ENCODE measurements around the gene THBS2.

THBS2 gene

GRCh38 chr6:169177516-169178166 lies 76.0 kb downstream of the THBS2 start:
- no peak for DNase-seq

- no peak for DNase-seq
Measured at GRCh38 chr6:169176361-169176991, 77.2 kb downstream of the THBS2 start.

- no peak for DNase-seq
Measured at GRCh38 chr6:169175360-169175887, 78.2 kb downstream of the THBS2 start.

- no peak for DNase-seq
Measured at GRCh38 chr6:169174516-169175359, 78.9 kb downstream of the THBS2 start.

- DNase-seq: peak; percentile 66
Measured at GRCh38 chr6:169173532-169174268, 79.9 kb downstream of the THBS2 start.

GRCh38 chr6:169172946-169173345 lies 80.7 kb downstream of the THBS2 start:
- peak; percentile 16 for DNase-seq

- peak; percentile 99 for DNase-seq
Measured at GRCh38 chr6:169172456-169172855, 81.2 kb downstream of the THBS2 start.

GRCh38 chr6:169171951-169172350 lies 81.7 kb downstream of the THBS2 start:
- no peak for DNase-seq

- no peak for DNase-seq
Measured at GRCh38 chr6:169171016-169171415, 82.6 kb downstream of the THBS2 start.

GRCh38 chr6:169170583-169170955 lies 83.1 kb downstream of the THBS2 start:
- no peak for DNase-seq

GRCh38 chr6:169169941-169170582 lies 83.6 kb downstream of the THBS2 start:
- DNase-seq: peak; percentile 34

GRCh38 chr6:169169375-169169774 lies 84.3 kb downstream of the THBS2 start:
- no peak for DNase-seq

GRCh38 chr6:169168706-169169105 lies 84.9 kb downstream of the THBS2 start:
- no peak for DNase-seq

- no peak for DNase-seq
Measured at GRCh38 chr6:169168302-169168630, 85.4 kb downstream of the THBS2 start.

GRCh38 chr6:169167581-169168301 lies 85.9 kb downstream of the THBS2 start:
- peak; percentile 99 for DNase-seq

GRCh38 chr6:169166896-169167580 lies 86.6 kb downstream of the THBS2 start:
- no peak for DNase-seq

Data from NCI-H226 (cell line).